HG03039 (cell line): ENCODE measurements around the gene OR5W2.
"Not testable (repeated sequence)": the region's sequence is repeated elsewhere in the genome, so short reads cannot be mapped to it uniquely, and the experiment has no call there.

Experiments used
- ATAC-seq: cut with Tn5 transposase; IDR thresholded peaks from one replicate; pipeline ENCODE4 v1.9.1; 2021; ENCODE audit warnings: mild to moderate bottlenecking, moderate library complexity; ENCODE audit not compliant: unreplicated experiment

The OR5W2 gene

DNA sequence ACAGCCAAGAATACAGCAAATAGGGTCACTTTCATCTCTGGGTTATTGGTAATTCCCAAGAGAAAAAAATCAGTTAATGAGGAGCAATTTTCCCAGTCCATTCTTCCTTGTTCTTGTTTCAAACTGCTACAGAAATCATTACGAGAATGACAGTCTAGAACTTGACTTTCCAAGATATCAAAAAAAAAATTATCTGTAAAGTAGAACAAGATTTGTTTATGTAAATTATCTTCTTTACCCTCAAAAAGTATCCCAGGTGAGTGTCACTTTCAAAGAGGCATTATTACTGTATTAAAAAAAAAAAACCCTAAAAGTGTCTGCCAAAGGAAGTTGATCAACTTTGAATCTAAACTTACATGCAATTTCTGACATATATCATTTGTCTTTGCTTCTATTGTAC is at the start of gene OR5W2:
TSS of gene OR5W2 (minus strand) at position 101 of the 400 bp plus-strand sequence. CDS start at position 101, 0 bp downstream.
- no peak for ATAC-seq

DNA sequence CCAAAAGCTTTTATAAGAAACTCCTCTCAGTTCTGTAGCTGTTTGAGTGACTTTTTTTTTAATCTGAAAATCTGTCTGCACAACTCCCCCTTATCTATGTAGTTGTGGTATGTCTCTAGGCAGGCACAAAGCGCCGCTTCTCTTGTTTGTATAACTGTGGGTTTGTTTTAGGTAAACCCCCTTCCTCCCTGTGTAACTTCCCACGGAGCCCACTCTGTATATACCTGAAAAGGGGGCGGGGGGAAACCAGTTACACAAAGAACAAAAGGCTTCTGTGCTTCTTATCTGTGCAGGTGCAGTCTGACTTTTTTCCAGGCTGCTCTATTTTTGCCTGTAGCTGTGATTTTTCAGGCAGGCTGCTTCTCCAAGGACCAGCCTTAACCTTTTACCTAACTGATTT is 42.1 kb upstream of the OR5W2 start:
- ATAC-seq = no peak

DNA sequence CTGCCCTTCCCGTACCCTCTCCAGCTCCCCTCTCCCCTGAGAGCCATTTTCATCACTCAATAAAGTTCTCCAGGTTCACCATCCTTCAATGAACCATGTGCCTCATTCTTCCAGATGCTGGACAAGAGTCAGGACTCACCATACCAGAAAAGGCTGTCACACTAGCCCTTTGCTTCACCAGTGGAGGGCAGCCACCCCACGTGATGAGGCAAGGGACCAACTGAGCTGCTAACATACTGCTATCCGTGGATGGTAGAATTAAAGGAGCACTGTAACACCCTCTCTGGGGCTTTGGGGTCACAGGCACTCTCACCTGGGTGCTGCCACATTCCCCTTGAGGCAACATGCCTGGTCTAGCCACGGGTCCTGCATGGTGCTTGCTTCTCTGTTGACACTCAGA is 34.9 kb upstream of the OR5W2 start:
- no peak for ATAC-seq

DNA sequence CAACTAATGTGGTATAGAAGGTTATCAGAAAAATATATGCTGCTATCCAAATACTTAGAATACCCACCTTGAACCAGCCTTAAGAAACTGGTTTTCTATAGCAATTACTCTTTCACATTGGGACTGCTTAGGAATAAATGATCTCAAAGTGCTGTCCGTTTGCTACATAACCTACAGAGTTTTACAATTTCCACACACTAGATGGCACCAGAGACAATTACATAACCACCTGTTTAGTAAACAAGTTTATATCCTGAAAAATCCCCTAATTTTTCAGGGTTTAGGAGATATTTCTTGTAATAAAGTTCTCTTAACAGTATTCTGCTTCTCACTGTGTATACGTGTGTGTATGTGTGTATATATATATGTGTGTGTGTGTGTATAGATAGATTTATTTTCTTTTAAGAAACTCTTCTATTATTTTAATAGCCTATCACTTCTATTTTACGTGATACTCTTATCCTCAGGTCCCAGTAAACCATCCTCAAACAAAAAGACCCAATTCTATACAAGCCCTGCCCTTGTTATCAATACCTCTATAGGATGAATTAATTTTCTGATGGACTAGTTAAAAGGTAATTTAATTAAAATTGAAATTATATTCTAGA is 28.5 kb upstream of the OR5W2 start:
- ATAC-seq = no peak

DNA sequence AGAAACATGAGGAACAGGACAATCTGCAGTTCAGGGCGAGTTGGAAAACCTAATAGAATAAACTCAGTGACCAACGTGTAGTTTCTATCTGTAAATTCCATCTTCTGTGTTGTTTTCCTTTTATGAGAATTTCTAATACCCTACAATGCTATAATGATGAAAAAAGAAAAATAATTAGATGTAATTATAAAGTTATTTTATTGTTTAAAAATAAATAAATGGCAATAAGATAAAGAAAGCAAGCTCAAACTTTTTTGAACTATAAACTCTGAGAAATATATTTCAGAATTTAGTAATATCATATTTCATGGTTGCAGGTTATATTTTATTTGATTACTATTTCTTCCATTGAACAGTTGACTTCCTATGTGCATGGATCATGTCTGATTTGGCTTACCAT is 21.9 kb upstream of the OR5W2 start, which contains the start of gene OR5I1:
TSS of gene OR5I1 (minus strand) at position 101 of the 400 bp plus-strand sequence. CDS start at position 101, 0 bp downstream.
- no peak for ATAC-seq

DNA sequence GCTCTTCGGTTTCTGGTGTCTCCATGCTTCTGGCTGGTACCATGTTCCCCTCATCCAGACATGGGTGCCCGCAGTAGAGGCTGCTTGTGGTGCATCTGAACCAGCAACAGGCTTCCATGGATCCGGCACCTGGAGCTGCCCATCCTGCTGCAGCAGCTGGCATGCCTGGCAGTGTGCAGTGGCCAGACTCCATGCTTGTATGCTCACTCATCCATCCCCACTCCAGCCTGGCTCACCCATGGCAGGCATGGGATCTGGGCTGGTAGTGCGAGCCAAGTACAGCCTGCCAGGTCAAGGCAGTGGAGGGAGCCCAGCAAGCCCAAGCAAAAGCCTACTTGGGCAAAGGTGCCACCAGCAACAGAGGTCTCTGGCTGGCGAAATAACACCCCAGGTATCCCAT is 6.2 kb upstream of the OR5W2 start:
- ATAC-seq = no peak

DNA sequence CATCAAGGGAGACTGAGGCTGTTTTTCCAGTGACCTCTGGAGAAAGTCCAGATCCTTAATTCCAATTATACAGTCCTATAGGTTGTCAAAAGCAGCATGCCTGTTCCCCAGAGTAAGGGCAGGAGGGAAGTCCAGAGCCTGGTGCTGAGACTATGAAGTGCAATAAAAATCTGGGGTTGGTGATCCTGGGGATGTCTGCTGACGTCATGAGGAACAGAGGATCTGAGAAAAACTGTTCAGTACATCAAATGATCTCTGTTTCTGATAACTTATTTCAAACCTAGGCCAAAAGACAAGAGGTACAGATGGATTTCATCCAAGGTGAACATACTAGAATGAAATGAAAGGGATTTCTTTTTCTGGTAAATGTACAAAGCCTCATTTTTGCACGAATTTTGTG is 12.1 kb downstream of the OR5W2 start:
- no peak for ATAC-seq

DNA sequence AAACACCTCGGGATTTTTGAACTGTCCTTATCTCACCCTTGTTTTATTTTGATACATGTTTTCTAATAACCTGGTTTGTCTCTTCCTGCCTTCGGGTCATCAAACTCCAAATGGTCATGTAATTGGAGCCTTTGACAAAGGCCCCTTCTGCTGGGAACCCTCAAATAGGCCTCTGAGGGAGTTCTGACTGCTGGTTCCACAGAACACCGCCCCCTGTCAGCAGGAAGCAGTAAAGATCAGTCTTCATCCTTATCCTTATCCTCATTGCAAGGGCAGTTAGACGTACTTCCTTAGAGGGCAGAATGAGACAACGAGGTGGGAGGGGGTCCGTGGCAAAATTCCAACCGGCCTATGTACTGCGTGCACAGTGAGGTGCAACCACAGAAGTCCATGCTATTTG is 19.2 kb downstream of the OR5W2 start:
- no peak for ATAC-seq

DNA sequence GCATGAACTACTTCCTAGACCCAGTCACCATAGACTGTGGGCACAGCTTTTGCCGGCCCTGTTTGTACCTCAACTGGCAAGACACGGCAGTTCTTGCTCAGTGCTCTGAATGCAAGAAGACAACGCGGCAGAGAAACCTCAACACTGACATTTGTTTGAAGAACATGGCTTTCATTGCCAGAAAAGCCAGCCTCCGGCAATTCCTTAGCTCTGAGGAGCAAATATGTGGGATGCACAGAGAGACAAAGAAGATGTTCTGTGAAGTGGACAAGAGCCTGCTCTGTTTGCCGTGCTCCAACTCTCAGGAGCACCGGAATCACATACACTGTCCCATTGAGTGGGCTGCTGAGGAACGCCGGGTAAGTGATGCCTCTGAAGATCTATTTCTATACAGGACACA is 28.9 kb downstream of the OR5W2 start:
- not testable (repeated sequence) for ATAC-seq

DNA sequence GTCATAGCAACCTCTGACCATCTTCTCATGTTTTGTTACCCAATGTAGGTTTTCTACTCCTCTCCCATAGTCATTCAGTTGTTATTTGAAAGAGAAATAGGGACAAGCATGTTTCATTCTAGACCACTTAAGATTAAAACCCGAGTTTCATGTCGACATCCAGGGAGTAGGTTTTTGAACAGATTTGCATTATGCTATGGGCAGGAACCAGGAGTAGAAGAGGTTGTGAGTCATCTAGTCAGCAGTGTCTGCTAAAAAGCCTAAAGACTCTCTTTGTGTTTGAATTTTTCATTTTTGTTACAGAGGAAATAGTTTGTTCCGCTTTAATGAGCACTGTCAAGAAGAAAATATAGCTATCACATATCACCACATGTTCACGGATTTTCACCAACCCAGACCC is 29.4 kb downstream of the OR5W2 start:
- ATAC-seq = not testable (repeated sequence)

DNA sequence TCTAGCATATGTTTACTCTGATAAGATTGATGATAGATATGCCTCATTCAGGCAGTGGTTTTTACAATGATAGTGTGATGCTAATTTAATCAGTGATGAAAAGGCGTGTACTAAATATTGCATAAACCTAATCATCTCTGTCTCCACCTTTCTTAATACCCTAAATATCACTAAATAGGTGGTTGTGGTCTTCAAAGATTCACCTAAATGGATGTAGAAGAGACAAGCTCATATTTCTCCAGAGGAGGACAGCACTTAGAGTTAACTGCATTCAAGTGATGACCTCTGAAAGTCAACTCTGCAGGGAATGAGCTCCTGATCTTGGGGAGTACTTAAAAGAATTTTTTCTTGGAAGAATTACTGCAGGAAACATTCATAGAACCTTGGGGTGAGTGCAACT is 31.4 kb downstream of the OR5W2 start, which contains the start of gene TRIM51:
TSS of gene TRIM51 (plus strand) at position 301 of the 400 bp plus-strand sequence. CDS start 2,132 bp downstream, outside the sequence.
- ATAC-seq = not testable (repeated sequence)

DNA sequence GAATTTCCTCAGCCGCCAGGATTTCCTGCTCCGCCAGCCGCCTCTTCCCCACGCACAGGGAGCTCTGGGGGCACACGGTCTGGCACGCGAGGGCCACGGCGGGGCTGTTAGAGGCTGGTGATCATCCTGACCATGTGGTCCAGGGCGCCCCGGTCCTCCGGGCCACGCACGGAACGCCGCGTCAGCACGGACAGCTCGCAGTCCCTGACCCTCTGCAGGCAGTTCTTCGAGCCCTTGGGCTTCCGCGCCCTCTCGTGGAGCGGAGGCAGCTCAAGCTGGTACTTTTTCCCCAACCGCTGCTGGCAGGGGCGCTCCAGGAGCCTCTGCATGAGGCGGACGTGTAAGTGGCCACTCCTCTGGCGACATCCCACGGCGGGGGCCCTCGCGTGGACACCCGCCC is 41.2 kb downstream of the OR5W2 start:
- not testable (repeated sequence) for ATAC-seq

DNA sequence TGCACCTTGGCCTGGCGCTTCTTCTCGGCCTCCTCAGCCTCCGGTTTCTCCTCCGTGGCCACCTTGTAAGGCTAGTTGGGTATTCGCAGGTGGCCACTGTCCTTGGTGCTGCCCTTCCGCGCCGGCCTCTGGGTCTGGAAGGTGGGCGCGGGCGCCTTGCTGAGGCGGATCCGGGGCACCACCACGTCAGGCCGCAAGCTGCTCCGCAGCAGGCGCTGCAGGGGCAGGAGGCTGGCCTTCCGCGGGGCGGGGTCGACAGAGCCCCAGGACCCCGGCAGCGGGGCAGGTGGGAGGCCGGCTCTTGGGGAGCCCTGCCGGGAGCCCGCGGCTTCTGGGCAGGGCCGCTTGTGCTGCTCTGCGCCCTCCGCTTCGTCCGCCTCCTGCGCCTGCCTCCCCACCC is 41.7 kb downstream of the OR5W2 start:
- not testable (repeated sequence) for ATAC-seq

DNA sequence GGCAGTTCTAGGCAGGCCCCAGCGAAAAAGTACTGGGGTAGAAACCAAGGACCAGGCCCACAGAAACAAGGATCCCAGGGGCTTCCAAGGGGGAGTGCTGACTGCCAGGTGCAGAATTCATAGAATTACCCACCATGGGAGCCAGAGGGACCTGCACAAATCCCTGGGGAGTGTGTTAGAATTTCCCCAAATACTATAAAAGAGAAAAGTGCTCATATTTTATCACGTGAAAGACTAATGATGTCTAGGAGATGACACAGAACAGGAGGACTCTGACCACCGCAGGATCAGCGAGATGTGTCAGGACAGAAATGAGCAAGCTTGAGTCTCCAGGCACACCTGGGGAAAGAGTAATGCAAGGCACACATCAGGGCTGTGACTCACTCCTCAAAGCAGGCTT is 47.0 kb downstream of the OR5W2 start:
- ATAC-seq = not testable (repeated sequence)
